SH-SY5Y (cell line): Measurements from ENCODE around the gene TBC1D17.

Experiments used
- GATA2 ChIP-seq: IDR thresholded peaks from 2 replicates; pipeline ENCODE4 v1.6.1; 2011; ENCODE audit warnings: mild to moderate bottlenecking, low read depth, low read length
- GATA3 ChIP-seq: IDR thresholded peaks from 2 replicates; pipeline ENCODE4 v1.6.1; 2011; ENCODE audit warnings: low read depth, mild to moderate bottlenecking, low read length, moderate library complexity

DNA sequence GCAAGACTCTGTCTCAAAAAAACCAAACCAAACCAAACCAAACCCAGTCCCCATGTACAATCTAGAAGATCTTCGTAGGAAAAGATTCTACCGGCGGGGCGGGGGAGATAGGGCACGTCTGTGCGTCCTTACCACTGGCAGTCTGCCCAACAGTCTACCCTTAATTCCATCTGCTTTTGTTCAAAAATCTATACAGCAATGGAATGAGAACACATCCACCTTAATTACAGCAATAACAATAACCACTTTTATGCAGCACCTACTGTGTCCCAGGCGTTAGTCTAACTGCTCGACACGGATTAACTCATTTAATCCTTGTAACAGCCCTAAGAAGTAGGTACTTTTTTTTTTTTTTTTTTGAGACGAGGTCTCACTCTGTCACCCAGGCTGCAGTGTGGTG lies 49.0 kb downstream of the TBC1D17 start:
- no peak for TF ChIP-seq GATA3
- no peak for TF ChIP-seq GATA2
